ENCODE measurements around the gene FOXO1.

DNA sequence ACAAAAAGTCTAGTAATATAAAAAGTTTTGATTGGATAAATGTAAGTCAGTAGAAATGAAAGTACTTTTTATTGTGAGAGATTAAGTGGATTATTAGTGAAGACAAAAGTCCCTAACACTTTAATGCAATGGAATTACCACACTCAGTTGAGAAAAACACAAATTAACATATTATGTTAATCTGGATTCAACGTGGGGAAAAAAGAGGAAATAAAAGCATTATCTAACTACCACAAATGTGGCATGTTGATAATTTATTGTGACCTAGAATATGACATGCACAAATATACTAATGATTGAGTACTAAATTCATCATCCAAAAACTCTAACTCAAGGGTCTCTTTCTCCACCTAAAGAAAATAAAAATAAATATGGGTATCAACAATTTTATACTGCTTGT, 41.5 kb downstream of the FOXO1 start:
- TF ChIP-seq TAF1 (IDR thresholded peaks at IDR 0.05; ENCODE audit: low read depth) = no peak
- TF ChIP-seq TCF12 (IDR thresholded peaks at IDR 0.05; ENCODE audit: low read depth) = no peak
- TF ChIP-seq, protein P1, sequence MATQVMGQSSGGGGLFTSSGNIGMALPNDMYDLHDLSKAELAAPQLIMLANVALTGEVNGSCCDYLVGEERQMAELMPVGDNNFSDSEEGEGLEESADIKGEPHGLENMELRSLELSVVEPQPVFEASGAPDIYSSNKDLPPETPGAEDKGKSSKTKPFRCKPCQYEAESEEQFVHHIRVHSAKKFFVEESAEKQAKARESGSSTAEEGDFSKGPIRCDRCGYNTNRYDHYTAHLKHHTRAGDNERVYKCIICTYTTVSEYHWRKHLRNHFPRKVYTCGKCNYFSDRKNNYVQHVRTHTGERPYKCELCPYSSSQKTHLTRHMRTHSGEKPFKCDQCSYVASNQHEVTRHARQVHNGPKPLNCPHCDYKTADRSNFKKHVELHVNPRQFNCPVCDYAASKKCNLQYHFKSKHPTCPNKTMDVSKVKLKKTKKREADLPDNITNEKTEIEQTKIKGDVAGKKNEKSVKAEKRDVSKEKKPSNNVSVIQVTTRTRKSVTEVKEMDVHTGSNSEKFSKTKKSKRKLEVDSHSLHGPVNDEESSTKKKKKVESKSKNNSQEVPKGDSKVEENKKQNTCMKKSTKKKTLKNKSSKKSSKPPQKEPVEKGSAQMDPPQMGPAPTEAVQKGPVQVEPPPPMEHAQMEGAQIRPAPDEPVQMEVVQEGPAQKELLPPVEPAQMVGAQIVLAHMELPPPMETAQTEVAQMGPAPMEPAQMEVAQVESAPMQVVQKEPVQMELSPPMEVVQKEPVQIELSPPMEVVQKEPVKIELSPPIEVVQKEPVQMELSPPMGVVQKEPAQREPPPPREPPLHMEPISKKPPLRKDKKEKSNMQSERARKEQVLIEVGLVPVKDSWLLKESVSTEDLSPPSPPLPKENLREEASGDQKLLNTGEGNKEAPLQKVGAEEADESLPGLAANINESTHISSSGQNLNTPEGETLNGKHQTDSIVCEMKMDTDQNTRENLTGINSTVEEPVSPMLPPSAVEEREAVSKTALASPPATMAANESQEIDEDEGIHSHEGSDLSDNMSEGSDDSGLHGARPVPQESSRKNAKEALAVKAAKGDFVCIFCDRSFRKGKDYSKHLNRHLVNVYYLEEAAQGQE (IDR thresholded peaks at IDR 0.05; ENCODE audit: low read depth) = no peak
- TF ChIP-seq RAD21 (IDR thresholded peaks at IDR 0.05; ENCODE audit: low read depth) = no peak
- TF ChIP-seq EP300 (IDR thresholded peaks at IDR 0.05; ENCODE audit: borderline replicate concordance) = no peak
- no peak for TF ChIP-seq EGR1 (IDR thresholded peaks at IDR 0.05)
- TF ChIP-seq, protein P2, sequence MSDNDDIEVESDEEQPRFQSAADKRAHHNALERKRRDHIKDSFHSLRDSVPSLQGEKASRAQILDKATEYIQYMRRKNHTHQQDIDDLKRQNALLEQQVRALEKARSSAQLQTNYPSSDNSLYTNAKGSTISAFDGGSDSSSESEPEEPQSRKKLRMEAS (IDR thresholded peaks at IDR 0.05) = no peak
